Left renal pelvis (tissue), 4 donors: Measurements from ENCODE around the gene DPH6. TPM values are rescaled to one million over a fixed set of nuclear protein-coding genes. Genes with fewer than 3 reads are reported as not detected.
"Not testable (repeated sequence)": the region's sequence is repeated elsewhere in the genome, so short reads cannot be mapped to it uniquely, and the experiment has no call there.

ENCODE experiments used
- DNase-seq, 4 donors: peaks; one replicate each; pipeline ENCODE4 v3.0.0-alpha.2; 2013; ENCODE audit warnings: low read depth in 4 of 4, low spot score in 3 of 4
- polyA plus RNA-seq, 4 donors: library from polyadenylated mRNA; unstranded; fragments of 120-200 nt; gene quantifications; one replicate each; pipeline ENCODE4 v1.2.1, GENCODE V29; 2013; ENCODE audit not compliant: insufficient read length in 4 of 4

DPH6 gene, protein sequence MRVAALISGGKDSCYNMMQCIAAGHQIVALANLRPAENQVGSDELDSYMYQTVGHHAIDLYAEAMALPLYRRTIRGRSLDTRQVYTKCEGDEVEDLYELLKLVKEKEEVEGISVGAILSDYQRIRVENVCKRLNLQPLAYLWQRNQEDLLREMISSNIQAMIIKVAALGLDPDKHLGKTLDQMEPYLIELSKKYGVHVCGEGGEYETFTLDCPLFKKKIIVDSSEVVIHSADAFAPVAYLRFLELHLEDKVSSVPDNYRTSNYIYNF
- 10 to 100 TPM; 18.3 to 31.8 (median 20.5) TPM for polyA plus RNA-seq

DNA sequence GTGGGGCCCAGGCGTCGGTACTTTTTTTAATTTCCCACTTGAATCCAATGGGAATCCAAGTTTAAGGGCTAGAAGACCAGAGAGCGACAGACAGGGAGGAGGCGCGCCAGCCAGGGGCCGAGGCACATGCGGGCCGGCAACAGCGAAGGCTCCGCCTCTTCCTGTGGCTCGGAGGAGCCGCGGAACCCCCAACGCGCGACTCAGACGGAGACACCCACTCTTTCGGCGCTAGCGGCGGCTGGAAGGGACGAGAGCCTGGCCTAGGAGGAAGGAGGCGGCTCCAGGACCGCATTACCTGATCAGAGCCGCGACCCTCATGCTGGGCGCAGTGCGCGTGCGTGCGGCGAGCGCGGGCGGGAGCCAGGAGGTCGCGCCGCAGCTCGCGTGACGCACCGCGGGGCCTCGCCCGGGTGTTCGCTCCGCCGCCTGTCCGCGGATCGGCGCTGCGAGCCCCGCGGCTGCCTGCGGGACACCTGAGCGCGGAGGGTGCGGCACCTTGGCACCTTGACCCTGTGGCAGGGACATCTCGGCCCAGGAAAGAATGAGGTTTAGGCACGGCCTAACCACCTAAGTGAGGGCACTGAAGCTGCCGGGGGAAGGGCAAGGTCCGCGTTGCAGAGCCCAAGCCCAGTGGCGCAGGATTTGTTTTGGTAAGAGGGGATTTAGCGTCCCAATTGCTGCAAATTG is at the start of gene DPH6:
DPH6 (minus strand) TSS at position 342 of the 687 bp plus-strand sequence; CDS start at position 318, 24 bp downstream.
- peak; percentile 76 to 84 (median 77) for DNase-seq

GRCh38 chr15:35595656-35596055 is 49.7 kb upstream of the DPH6 start:
- DNase-seq: no peak

- not testable (repeated sequence) for DNase-seq
Measured at GRCh38 chr15:35591987-35592386, 46.0 kb upstream of the DPH6 start.

DNA sequence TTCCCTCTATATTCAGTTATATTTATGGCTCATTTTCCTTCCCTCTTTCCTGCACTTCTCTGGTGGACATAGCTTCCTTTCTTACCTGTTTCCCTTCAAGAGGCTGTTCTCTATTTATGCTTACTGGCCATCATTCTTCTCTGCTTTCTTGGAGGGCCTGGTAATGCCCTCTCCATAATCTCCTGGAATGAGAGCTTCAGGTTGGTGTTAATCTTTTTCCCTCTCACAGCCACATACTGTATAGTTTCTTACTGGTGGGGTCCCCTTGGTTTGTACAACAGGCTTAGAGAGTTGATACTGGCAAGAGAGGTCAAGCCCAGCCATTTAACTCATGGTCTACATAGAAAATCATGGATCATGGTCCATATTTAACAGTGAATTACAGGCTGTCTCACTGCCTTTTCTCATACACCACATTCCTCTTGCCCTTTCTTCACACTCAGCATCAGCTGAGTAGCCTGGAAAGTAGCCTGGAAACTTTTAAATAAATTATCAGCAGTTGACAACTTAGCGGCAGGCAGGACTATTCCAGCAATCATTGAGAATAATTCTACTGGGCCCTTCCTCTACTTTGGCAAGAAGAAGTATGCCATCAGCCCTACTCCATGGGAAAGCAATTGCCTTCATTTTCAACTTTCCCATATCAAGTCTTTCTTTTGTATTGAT is 38.0 kb upstream of the DPH6 start:
- DNase-seq: peak in 1 of 4 donors; percentile 9

DNA sequence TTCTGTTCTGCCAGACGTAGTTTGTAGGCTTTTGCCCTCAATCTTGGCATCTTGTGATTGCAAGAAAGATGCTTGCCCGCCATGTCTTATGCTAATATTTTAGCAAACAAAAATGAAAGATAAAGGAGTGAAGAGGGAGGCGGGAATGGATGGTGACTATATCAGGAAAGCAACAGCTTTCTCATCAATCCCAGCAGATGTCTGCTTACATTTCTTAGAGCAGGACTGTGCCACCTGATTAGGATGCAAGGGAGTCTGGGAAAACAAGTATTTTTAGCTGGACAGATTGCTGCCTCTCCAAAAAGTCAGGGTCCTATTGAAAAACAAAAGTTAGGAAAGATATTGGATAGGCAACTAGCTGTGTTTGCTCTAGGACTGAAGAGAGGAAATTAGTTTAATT is 34.6 kb upstream of the DPH6 start:
- DNase-seq: no peak

DNA sequence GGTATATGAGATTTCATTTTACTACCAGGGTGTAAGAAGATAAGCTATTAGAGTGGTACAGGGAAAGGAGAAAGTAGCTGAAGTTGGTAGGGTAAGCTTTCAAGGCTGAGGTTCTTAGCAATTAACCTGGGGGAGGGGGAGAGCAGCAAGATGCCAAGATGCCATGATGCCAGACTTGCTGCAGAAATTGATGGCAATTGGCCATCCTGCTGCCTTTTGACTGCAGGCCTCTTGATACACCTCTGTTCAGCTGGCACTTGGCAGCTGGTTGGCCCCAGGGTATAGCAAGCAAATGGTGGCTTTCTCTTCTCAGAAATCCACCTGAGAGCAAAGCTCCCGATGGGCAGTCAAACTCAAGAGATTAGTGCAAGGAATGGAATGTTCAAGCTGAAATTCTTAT is 21.4 kb upstream of the DPH6 start:
- no peak for DNase-seq

GRCh38 chr15:35566991-35567390 is 21.0 kb upstream of the DPH6 start:
- no peak for DNase-seq

GRCh38 chr15:35565901-35566300 is 19.9 kb upstream of the DPH6 start:
- DNase-seq: no peak

GRCh38 chr15:35562641-35563040 is 16.7 kb upstream of the DPH6 start:
- DNase-seq: no peak

DNA sequence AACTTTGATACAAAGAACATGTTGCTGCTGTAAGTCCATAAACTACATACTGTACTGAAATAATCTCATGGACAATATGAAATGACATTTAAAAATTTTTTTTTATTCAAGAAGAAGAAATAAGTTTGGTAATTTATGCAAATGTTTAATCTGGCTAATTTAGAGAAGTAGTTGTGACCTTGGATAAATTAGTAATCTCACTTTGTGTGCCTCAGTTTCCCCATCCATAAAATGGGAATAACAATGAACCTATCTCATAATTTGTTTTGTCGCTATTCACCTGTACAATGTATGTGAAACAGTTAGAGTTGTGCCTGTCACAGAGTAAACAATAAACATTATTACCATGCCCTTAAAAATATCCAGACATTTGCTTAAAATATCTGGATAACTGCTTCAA is 15.3 kb upstream of the DPH6 start:
- no peak for DNase-seq

DNA sequence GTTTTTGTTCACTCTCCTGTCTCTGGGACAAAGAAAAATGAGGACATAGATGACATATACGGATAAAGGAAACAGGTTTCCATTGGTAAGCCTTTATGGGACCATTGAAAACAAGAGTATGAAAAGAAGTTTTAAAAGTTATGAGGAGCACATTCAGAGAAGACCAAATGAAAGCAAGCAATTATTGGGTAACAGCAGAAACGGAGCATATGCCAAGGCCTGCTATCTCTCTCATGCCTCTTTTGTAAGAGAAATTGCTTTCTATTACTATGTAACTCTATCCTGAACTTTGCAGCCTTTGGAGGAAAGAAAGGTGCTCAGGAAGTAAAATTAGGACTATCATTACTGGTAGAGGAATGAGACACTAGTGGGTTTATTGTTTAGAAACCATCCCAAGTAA is 14.9 kb upstream of the DPH6 start:
- no peak for DNase-seq

DNA sequence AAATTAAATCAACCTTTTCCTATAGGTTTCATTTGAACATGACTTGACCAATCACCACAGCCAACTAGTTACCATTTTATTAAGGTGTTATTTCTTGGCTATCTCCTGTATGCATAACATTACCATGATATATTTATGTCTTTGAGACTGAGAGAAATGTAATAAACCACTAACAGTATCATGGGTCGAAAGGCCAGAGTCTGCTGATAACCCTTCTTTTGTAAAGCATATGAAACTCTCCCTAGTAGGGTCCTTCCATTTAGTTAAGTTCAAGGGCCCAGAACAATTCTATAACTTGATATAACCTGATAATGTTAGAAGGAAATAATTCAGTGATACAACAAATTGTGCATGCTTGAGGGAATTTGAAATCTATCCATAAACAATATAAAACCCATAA is 14.3 kb upstream of the DPH6 start:
- no peak for DNase-seq

- no peak for DNase-seq
Measured at GRCh38 chr15:35559683-35560082, 13.7 kb upstream of the DPH6 start.

- DNase-seq: no peak
Measured at GRCh38 chr15:35557544-35557943, 11.6 kb upstream of the DPH6 start.

DNA sequence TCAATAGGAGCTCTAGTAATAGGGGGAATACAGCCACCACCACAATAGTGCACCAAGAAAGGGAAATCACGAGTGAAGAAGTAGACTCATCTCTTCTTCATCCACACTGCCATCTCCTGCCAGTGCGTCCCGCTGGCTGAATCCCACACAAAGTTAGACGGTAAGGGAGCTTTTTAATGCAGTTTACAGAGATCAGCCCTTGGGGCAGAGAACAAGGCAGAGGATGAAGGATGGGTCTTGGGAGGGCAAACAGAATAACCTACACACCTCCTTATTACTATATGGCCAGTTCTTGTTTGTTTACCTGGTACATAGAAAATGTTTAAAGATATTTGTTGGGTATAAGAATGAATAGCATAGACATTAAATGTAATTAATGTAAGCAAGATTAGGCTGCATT is 11.0 kb upstream of the DPH6 start:
- no peak for DNase-seq

DNA sequence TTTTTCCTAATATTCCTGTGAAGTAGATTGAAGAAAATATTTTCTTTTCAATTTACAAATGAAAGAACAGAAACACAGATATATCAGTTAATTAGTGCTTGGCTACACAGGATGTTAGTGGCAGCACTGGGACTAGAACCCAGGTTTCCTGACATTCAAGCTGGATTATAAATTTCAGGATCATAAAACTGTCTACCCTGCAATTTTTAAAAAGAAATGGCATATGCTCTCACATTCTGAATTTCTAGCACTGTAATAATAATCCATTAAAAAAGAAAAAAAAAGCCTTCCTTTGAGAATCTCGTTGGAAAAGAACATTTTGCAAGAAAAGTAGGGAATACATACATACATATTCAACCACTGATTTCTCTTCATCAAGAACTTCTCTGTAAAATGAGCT is 9.3 kb upstream of the DPH6 start:
- no peak for DNase-seq

DNA sequence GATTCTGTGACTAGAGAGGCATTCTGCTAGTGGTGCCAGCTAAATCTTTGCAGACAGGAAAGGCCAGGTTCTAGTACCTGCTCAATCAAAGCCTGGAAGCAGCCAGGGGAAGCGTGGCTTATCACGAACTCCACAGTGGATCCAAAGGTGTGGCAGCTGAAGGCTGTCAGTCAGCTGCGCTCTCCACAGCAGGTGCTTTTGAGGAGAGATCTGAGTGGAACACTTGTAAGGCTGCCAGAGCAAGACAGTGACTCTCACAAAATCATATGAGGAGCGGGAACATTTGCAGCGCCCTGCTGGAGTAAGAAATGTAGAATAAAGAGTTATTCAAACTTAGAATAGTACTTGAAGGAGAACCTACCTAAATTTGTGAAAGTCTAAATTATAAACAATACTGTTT is 5.0 kb upstream of the DPH6 start:
- DNase-seq: no peak

DNA sequence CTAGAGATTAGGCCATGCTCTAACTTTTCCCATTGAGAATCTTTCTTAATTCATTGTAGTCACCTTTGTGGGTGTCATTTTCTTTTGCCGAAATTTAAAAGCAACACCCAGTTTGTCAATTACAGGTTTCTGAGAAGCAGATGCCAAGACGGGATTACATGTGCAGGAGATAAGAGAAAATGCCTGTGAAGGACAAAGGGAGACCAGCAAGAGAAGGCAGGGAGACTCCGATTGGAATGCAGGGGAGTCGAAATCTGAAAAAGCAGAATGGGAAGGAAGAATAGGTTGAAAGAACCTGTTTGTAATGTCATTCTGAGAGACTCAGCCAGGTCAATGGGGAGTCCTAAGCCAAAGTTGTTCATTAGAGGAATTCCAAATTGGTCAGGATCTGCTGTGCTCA is 3.6 kb upstream of the DPH6 start:
- no peak for DNase-seq

- DNase-seq: no peak
Measured at GRCh38 chr15:35548435-35548834, 2.5 kb upstream of the DPH6 start.

GRCh38 chr15:35547775-35548364 is 1.9 kb upstream of the DPH6 start:
- no peak for DNase-seq
